Tibial artery (tissue), 4 donors: ENCODE measurements around the gene CDHR3.

Experiments used
- DNase-seq, 2 donors: peaks; one replicate each; pipeline ENCODE4 v3.0.0-alpha.2; 2019
- H3K27ac ChIP-seq, 2 donors: fragments of 200-600 bp; sonication (generic) in 1 of 2; 1 replicate in 1 of 2; 2 replicates in 1 of 2; pipeline ENCODE4 v1.5.1; 2018 to 2019; ENCODE audit warnings: mild to moderate bottlenecking in 1 of 2
- H3K27me3 ChIP-seq, 2 donors: fragments of 200-600 bp; sonication (generic) in 1 of 2; one replicate each; pipeline versions ENCODE4 v1.5.1 to v1.6.0; 2016 to 2019
- H3K36me3 ChIP-seq, 3 donors: fragments of 200-600 bp; sonication (generic) in 2 of 3; one replicate each; pipeline ENCODE4 v1.5.1; 2016 to 2019; ENCODE audit warnings: mild to moderate bottlenecking in 2 of 3
- H3K4me1 ChIP-seq, 4 donors: fragments of 200-600 bp; sonication (generic) in 2 of 4; 1 replicate in 3 of 4; 2 replicates in 1 of 4; pipeline ENCODE4 v1.5.1; 2016 to 2019
- H3K4me3 ChIP-seq, 2 donors: fragments of 200-600 bp; sonication (generic) in 1 of 2; 1 replicate in 1 of 2; 2 replicates in 1 of 2; pipeline ENCODE4 v1.5.1; 2018 to 2019; ENCODE audit warnings: mild to moderate bottlenecking in 2 of 2
- H3K9me3 ChIP-seq, 3 donors: fragments of 200-600 bp; sonication (generic) in 1 of 3; one replicate each; pipeline ENCODE4 v1.5.1; 2016 to 2019
- CTCF ChIP-seq, 2 experiments: fragments of 200-600 bp in 1 of 2; fragments of 450-650 bp in 1 of 2; IDR thresholded peaks; one replicate each; pipeline ENCODE4 v1.5.1; 2017 to 2019; ENCODE audit warnings: antibody characterized with exemption in 2 of 2, mild to moderate bottlenecking in 1 of 2, moderate library complexity in 1 of 2
- intact Hi-C: fragments of 100-400 bp; cut with DNase I; formaldehyde crosslinking; loops from one replicate; pipeline ENCODE4 v1.15.0; 2023; ENCODE audit warnings: low total_unique reads

Gene CDHR3

DNA sequence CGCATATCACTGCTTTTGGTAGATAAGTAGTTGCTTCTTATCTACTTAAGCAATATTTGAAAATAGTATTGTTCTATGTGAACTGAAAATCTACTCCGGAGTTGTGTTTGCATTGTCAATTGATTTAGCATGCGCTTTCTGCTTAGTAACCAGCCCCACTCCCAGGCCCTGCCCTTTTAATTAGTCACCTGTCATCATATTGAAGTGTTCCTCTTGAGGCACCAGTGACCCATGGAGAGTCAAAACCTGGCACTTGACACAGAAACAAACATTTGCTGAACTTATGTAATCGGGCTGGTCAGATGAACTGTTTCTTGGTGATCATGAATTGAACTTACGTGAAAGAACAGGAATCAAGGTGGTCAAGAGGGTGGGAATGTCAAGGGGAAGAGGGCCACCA lies 27.8 kb upstream of the CDHR3 start:
- H3K36me3 ChIP-seq = no peaks in the 10 kb centered on the region
- no peak for TF ChIP-seq CTCF (IDR thresholded peaks at IDR 0.05)
- no peak for DNase-seq
- intact Hi-C loops = no loop called here
- no peak overlapping the region for H3K4me3 ChIP-seq
- no peak overlapping the region for H3K27ac ChIP-seq
- H3K27me3 ChIP-seq = no peaks in the 10 kb centered on the region
- peaks cover 0 to 7% (median 3%) of the 10 kb centered on the region in 4 donors for H3K4me1 ChIP-seq
- H3K9me3 ChIP-seq = no peaks in the 10 kb centered on the region

DNA sequence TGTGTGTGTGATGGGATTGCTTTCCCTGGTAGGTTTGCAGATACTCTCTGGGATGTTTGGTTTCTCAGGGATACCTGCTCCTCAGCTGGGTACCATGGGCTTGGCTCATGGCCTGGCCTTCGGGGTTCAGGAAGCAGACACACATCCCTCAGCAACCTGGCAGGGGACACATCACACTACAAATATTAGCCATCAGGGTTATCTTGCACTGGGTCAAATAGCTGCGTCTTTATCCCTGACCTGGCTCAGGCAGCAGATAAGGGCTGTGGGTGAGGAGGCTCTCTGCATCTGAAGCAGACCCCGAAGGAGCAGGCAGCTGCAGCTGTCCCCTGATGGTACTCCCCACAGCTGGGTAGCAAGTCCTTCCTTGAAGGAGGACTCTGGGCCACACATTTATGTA lies 25.7 kb upstream of the CDHR3 start:
- peaks cover 0 to 7% (median 3%) of the 10 kb centered on the region in 4 donors for H3K4me1 ChIP-seq
- no peaks in the 10 kb centered on the region for H3K9me3 ChIP-seq
- no peak for TF ChIP-seq CTCF (IDR thresholded peaks at IDR 0.05)
- intact Hi-C loops = no loop called here
- H3K4me3 ChIP-seq = no peak overlapping the region
- no peaks in the 10 kb centered on the region for H3K27me3 ChIP-seq
- DNase-seq = no peak
- no peak overlapping the region for H3K27ac ChIP-seq
- no peaks in the 10 kb centered on the region for H3K36me3 ChIP-seq

DNA sequence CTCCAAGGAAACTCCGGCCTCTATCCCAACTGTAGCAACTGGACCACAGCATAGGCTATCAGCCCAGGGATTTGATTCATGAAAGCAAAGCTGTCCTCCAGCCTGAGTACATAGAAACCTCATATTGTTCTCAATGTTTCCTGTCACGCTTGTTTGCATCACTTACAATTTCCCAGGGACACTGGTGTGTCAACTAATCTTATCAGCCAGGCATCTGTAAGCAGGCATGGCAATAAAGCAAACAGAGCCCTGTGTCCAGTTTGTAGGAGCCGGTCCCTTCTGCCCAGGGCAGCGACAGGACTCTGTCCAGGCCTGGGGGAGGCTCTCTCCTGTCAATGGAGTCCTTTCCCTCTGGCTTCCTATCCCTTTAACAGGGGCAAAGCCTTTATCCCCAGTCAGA lies 23.0 kb upstream of the CDHR3 start:
- no peak for DNase-seq
- no peaks in the 10 kb centered on the region for H3K9me3 ChIP-seq
- H3K36me3 ChIP-seq = no peaks in the 10 kb centered on the region
- no peaks in the 10 kb centered on the region for H3K27me3 ChIP-seq
- no peak for TF ChIP-seq CTCF (IDR thresholded peaks at IDR 0.05)
- intact Hi-C loops = no loop called here
- no peak overlapping the region for H3K4me3 ChIP-seq
- H3K4me1 ChIP-seq = no peaks in the 10 kb centered on the region
- H3K27ac ChIP-seq = no peak overlapping the region

- no peak for DNase-seq
- H3K36me3 ChIP-seq = no peaks in the 10 kb centered on the region
- no peaks in the 10 kb centered on the region for H3K9me3 ChIP-seq
- no peak overlapping the region for H3K27ac ChIP-seq
- H3K4me3 ChIP-seq = no peak overlapping the region
- H3K4me1 ChIP-seq = no peaks in the 10 kb centered on the region
- intact Hi-C loops = no loop called here
- H3K27me3 ChIP-seq = no peaks in the 10 kb centered on the region
- TF ChIP-seq CTCF (IDR thresholded peaks at IDR 0.05) = no peak
These were observed 21.5 kb upstream of the CDHR3 start for GRCh38 chr7:105941596-105941995.

- no peaks in the 10 kb centered on the region for H3K36me3 ChIP-seq
- no peak for TF ChIP-seq CTCF (IDR thresholded peaks at IDR 0.05)
- intact Hi-C loops = no loop called here
- no peaks in the 10 kb centered on the region for H3K27me3 ChIP-seq
- H3K27ac ChIP-seq = no peak overlapping the region
- no peak overlapping the region for H3K4me3 ChIP-seq
- H3K4me1 ChIP-seq = no peaks in the 10 kb centered on the region
- no peaks in the 10 kb centered on the region for H3K9me3 ChIP-seq
- no peak for DNase-seq
These were observed 19.6 kb upstream of the CDHR3 start for GRCh38 chr7:105943486-105943885.

GRCh38 chr7:105945848-105946247 lies 17.2 kb upstream of the CDHR3 start:
- Histone ChIP-seq H3K9me3 (no peaks in the 10 kb centered on the region), H3K4me3 (no peak overlapping the region), H3K36me3 (no peaks in the 10 kb centered on the region), H3K27me3 (no peaks in the 10 kb centered on the region), H3K27ac (no peak overlapping the region), H3K4me1 (no peaks in the 10 kb centered on the region)
- no peak for TF ChIP-seq CTCF (IDR thresholded peaks at IDR 0.05)
- intact Hi-C loops = no loop called here
- DNase-seq = no peak
